Measurements from ENCODE around the gene ADAMTS6.

DNA sequence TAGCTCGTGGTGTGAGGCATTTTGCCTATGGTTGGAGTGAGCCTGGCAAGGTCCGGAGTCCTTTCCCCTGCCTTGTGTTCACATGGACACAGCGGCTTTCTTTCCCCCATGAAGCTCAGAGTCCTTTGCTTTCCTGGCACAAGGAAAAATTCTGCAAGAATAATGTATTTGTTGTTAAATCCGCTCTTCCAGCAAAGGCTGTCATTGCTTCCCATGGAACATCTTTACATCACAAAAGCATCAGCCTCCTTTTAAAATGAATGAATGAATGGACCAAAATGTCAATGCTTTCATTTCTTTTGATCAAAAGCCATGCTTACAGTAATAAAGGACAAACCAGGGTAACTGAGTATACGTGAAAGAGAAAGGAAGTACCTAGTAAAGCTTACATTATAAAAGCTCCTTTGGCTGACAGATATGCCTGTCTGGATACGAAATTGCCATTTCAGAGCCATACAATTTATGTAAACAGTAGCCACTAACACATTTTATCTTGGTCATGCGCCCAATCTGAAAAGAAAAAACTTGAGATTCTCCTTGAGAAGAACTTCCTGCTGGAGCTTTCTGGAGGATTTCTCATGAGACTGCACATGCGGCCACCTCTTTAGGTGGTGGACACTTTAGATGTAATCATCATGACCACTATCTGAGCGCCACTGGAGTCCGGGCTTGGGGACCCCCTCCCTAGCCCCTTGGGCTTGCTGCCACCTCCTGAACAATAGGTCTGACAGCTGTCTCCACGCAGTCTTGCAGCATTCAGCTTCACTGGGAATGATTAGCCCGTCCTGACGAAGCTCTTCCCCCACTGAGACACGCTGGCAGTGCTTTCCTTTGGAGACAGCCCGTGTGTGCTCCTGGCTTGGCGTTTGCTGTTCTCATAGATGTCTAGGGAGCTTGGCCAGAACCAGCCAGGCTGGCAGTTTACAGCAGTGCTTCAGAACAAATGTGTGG lies 355.9 kb downstream of the ADAMTS6 start:
- TF ChIP-seq EZH2 (IDR thresholded peaks at IDR 0.05; ENCODE audit: low read depth, unreplicated experiment) (no peak), POLR2AphosphoS5 (IDR thresholded peaks at IDR 0.05; ENCODE audit: low read depth) (no peak), ZNF114 (CRISPR knock-in tag; IDR thresholded peaks at IDR 0.05) (no peak), EZH2phosphoT487 (IDR thresholded peaks at IDR 0.05; ENCODE audit: unreplicated experiment) (no peak)
- TF ChIP-seq, protein P1, sequence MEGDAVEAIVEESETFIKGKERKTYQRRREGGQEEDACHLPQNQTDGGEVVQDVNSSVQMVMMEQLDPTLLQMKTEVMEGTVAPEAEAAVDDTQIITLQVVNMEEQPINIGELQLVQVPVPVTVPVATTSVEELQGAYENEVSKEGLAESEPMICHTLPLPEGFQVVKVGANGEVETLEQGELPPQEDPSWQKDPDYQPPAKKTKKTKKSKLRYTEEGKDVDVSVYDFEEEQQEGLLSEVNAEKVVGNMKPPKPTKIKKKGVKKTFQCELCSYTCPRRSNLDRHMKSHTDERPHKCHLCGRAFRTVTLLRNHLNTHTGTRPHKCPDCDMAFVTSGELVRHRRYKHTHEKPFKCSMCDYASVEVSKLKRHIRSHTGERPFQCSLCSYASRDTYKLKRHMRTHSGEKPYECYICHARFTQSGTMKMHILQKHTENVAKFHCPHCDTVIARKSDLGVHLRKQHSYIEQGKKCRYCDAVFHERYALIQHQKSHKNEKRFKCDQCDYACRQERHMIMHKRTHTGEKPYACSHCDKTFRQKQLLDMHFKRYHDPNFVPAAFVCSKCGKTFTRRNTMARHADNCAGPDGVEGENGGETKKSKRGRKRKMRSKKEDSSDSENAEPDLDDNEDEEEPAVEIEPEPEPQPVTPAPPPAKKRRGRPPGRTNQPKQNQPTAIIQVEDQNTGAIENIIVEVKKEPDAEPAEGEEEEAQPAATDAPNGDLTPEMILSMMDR (conservative IDR thresholded peaks at IDR 0.05; ENCODE audit: low read depth in 2 of 2): no peak
- TF ChIP-seq, protein P2, sequence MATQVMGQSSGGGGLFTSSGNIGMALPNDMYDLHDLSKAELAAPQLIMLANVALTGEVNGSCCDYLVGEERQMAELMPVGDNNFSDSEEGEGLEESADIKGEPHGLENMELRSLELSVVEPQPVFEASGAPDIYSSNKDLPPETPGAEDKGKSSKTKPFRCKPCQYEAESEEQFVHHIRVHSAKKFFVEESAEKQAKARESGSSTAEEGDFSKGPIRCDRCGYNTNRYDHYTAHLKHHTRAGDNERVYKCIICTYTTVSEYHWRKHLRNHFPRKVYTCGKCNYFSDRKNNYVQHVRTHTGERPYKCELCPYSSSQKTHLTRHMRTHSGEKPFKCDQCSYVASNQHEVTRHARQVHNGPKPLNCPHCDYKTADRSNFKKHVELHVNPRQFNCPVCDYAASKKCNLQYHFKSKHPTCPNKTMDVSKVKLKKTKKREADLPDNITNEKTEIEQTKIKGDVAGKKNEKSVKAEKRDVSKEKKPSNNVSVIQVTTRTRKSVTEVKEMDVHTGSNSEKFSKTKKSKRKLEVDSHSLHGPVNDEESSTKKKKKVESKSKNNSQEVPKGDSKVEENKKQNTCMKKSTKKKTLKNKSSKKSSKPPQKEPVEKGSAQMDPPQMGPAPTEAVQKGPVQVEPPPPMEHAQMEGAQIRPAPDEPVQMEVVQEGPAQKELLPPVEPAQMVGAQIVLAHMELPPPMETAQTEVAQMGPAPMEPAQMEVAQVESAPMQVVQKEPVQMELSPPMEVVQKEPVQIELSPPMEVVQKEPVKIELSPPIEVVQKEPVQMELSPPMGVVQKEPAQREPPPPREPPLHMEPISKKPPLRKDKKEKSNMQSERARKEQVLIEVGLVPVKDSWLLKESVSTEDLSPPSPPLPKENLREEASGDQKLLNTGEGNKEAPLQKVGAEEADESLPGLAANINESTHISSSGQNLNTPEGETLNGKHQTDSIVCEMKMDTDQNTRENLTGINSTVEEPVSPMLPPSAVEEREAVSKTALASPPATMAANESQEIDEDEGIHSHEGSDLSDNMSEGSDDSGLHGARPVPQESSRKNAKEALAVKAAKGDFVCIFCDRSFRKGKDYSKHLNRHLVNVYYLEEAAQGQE (IDR thresholded peaks at IDR 0.05; ENCODE audit: unreplicated experiment): no peak

All from GM23338 (cell line).